ENCODE data around the gene NCK2. TPM values are rescaled to one million over a fixed set of nuclear protein-coding genes. Genes with fewer than 3 reads are reported as not detected.

NCK2 gene
- total and polyA plus RNA-seq, 12 donors: 18.5 to 45.1 (median 29.0) TPM

DNA sequence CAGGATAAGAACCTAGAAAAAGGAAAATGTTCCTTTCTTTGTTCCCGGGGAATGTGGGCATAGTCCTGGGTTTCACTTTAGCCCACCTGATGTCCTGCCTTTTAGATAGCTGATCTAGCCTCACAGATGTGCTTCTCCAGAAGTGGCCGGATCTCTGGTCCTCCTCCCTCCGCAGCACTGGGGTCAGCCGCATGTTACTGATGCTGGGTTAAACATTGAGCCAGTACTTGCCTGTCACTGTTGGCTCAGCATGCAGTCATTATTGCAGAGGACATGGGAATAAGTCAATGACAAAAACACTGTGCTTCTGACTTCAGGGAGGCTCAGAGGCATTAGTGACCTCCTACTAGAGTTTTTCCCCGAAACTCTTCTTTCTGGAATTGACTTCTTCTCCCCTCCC is 27.6 kb downstream of the NCK2 start:
- TF ChIP-seq, protein P1, sequence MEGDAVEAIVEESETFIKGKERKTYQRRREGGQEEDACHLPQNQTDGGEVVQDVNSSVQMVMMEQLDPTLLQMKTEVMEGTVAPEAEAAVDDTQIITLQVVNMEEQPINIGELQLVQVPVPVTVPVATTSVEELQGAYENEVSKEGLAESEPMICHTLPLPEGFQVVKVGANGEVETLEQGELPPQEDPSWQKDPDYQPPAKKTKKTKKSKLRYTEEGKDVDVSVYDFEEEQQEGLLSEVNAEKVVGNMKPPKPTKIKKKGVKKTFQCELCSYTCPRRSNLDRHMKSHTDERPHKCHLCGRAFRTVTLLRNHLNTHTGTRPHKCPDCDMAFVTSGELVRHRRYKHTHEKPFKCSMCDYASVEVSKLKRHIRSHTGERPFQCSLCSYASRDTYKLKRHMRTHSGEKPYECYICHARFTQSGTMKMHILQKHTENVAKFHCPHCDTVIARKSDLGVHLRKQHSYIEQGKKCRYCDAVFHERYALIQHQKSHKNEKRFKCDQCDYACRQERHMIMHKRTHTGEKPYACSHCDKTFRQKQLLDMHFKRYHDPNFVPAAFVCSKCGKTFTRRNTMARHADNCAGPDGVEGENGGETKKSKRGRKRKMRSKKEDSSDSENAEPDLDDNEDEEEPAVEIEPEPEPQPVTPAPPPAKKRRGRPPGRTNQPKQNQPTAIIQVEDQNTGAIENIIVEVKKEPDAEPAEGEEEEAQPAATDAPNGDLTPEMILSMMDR (IDR thresholded peaks at IDR 0.05): no peak

DNA sequence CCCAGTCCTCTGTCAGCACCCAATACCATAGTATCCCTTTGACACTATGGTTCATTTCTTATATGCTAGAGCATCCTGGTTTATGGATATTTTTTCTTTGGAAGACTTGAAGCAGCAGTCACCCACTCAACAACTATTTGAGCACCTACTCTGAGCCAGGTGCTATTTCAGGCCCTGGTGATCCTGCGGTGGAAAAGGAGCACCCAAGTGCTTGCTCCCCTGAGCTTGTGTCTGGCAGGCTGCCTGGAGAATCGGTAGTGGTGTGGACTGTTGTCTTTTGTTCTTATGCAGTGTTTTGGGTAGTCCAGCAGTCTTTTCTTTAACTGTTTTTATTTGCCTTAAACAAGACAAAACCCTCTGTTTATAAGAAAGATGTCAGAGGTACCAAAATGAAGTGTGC is 28.9 kb downstream of the NCK2 start:
- no peaks in the 10 kb centered on the region for H3K27me3 ChIP-seq
- intact Hi-C loops (cut with DNase I): loop anchor here in 1 of 10 donors (10.0 kb wide), 1 partner anchor 261 kb away; no protein-coding TSS in a partner anchor
- H3K4me1 ChIP-seq: peaks cover 18 to 95% (median 74%) of the 10 kb centered on the region in 9 donors
- no peak overlapping the region for H3K4me3 ChIP-seq
- 15 to 26% methylated on average over 2 of the region's 2 CpGs for WGBS, 2 donors
- H3K9me3 ChIP-seq: peaks cover 0 to under 1% (median 0%) of the 10 kb centered on the region in 11 donors
- DNase-seq: peak in 1 of 2 donors; percentile 50
- peaks cover 0 to 7% (median 0%) of the 10 kb centered on the region in 9 donors for H3K36me3 ChIP-seq
- no peak for ATAC-seq
- TF ChIP-seq, protein P1 (IDR thresholded peaks at IDR 0.05): no peak
- H3K27ac ChIP-seq: peak overlapping the region in 6 of 10 donors; percentile 29 to 81 (median 56)

More for the DNA sequence above, 27.6 kb downstream of the NCK2 start:
- H3K9me3 ChIP-seq: peaks cover 0 to 7% (median 0%) of the 10 kb centered on the region in 11 donors
- DNase-seq: no peak
- ATAC-seq: peak; percentile 34 to 71 (median 46)
- H3K27ac ChIP-seq: peak overlapping the region; percentile 15 to 81 (median 52)
- H3K36me3 ChIP-seq: peaks cover 0 to 14% (median 0%) of the 10 kb centered on the region in 9 donors
- no peak overlapping the region for H3K4me3 ChIP-seq
- 63 to 64% methylated on average over 5 of the region's 5 CpGs for WGBS, 2 donors
- intact Hi-C loops (cut with DNase I): loop anchor here in 1 of 10 donors (10.0 kb wide), 1 partner anchor 262 kb away; no protein-coding TSS in a partner anchor
- H3K27me3 ChIP-seq: no peaks in the 10 kb centered on the region
- peaks cover 18 to 84% (median 62%) of the 10 kb centered on the region in 9 donors for H3K4me1 ChIP-seq

DNA sequence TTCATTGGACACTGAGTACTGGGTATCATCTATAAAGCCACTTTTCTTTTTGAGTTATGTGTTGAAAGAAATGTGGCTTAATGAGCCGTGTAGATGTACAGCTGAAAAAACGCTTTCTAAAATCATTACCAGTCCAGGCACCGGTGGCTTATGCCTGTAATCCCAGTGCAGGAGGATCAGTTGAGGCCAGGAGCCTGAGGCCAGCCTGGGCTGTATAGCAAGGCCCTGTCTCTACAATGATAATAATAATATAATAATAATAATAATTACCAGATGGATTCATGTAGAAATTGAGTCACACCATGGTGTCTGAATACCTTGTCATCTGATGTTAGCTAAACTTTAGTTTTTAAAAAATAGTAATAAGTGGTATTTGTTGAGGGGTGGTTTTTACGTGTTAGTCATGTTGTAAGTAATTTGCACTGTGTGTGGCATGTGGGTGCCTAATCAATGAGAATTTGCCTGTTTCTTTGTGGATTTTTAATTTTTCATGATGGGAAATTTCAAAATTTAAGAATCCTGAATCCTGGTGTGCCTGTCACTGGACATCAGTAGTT is 30.1 kb downstream of the NCK2 start:
- no peak for DNase-seq
- WGBS, 2 donors: 82 to 90% methylated on average over 4 of the region's 4 CpGs
- Histone ChIP-seq H3K4me1 (peaks cover 17 to 96% (median 84%) of the 10 kb centered on the region in 9 donors), H3K36me3 (peaks cover 0 to 7% (median 0%) of the 10 kb centered on the region in 9 donors), H3K4me3 (no peak overlapping the region), H3K27me3 (no peaks in the 10 kb centered on the region), H3K9me3 (no peaks in the 10 kb centered on the region), H3K27ac (peak overlapping the region in 1 of 10 donors; percentile 46)
- TF ChIP-seq, protein P1 (IDR thresholded peaks at IDR 0.05): no peak
- intact Hi-C loops (cut with DNase I): loop anchor here in 1 of 10 donors (10.0 kb wide), 1 partner anchor 260 kb away; no protein-coding TSS in a partner anchor
- no peak for ATAC-seq

DNA sequence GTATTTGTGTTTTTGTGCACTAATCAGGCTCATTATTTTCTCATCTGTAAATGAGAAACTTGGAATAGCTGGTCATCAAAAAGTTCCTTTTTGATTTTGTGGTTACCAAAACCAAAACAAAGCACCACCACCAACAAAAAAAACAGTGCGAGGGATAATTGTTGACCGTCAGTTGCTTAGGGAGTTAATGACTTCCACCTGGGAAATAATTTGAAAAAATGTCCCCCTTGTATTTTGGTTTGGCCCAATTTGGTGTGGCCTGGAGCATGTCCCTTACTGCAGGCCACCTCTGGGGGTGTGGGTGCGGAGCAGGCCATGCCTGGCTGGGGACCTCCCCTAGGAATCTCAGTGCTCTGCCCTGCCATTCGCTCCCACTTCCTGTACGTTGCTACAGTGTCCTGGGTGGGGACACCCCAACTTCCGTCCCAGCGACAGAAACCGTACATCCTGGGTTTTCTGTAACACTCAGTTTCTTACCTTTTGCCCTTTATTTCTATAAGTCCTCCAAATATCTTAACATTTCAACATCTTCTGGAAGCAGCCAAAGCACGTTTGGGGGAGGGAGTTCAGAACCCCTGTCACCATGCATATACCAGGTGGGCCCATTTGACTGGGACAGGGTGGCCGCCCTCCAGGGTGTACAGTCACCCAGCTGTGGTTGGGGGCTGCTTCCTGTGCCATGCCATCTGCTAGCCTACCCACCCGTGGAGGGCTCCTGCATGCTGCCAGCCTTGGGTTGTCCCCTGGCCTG is 31.3 kb downstream of the NCK2 start:
- Histone ChIP-seq H3K36me3 (peaks cover 0 to 7% (median 0%) of the 10 kb centered on the region in 9 donors), H3K4me1 (peaks cover 18 to 97% (median 91%) of the 10 kb centered on the region in 9 donors), H3K4me3 (peak overlapping the region in 1 of 10 donors; percentile 8), H3K9me3 (no peaks in the 10 kb centered on the region), H3K27ac (peak overlapping the region in 6 of 10 donors; percentile 6 to 73 (median 44)), H3K27me3 (no peaks in the 10 kb centered on the region)
- TF ChIP-seq, protein P1 (IDR thresholded peaks at IDR 0.05): no peak
- intact Hi-C loops (cut with DNase I): loop anchor here in 1 of 10 donors (10.0 kb wide), 1 partner anchor 259 kb away; no protein-coding TSS in a partner anchor
- ATAC-seq: peak in 3 of 8 donors; percentile 28 to 42 (median 41)
- 59 to 77% methylated on average over 11 of the region's 11 CpGs for WGBS, 2 donors
- no peak for DNase-seq

Measured in heart right ventricle (tissue), 16 donors.